A549 (cell line): ENCODE data around the gene PCDH11X.
"Not testable (repeated sequence)": the region's sequence is repeated elsewhere in the genome, so short reads cannot be mapped to it uniquely, and the experiment has no call there.

Source experiments
- BHLHE40 ChIP-seq: IDR thresholded peaks from 2 replicates; pipeline ENCODE4 v1.6.1; 2012; ENCODE audit warnings: low read depth, low read length, inconsistent platforms
- CHD4 ChIP-seq: fragments of 200-600 bp; sonication (generic); IDR thresholded peaks from 2 replicates; pipeline ENCODE4 v1.6.1; 2016; ENCODE audit warnings: antibody characterized with exemption, mild to moderate bottlenecking, borderline replicate concordance
- ELK1 ChIP-seq: fragments of 150-350 bp; IDR thresholded peaks from 2 replicates; pipeline ENCODE4 v1.6.1; 2014; ENCODE audit warnings: low read depth, mild to moderate bottlenecking, low read length
- EP300 ChIP-seq, 2 experiments: fragments of >200 bp; sonication (Bioruptor Twin); formaldehyde crosslinking; IDR thresholded peaks; 2 replicates in 1 of 2; 3 replicates in 1 of 2; pipeline ENCODE4 v1.6.1; 2016 to 2017
- FOSL2 ChIP-seq, 2 experiments: fragments of 450-650 bp in 1 of 2; fragments of >200 bp in 1 of 2; sonication (Bioruptor Twin) in 1 of 2; formaldehyde crosslinking; IDR thresholded peaks; 2 replicates each; pipeline versions ENCODE4 v1.5.0 to v1.6.1; 2016 to 2020; ENCODE audit warnings: mild to moderate bottlenecking in 1 of 2, moderate library complexity in 1 of 2
- KDM5A ChIP-seq: fragments of 200-600 bp; sonication (generic); IDR thresholded peaks from 2 replicates; pipeline ENCODE4 v1.6.1; 2016; ENCODE audit warnings: antibody characterized with exemption, mild to moderate bottlenecking
- MAX ChIP-seq: IDR thresholded peaks from 2 replicates; pipeline ENCODE4 v1.6.1; 2012
- NR3C1 ChIP-seq: fragments of >200 bp; sonication (Bioruptor Twin); formaldehyde crosslinking; IDR thresholded peaks from 3 replicates; pipeline ENCODE4 v1.6.1; 2017
- POLR2A ChIP-seq: IDR thresholded peaks from 2 replicates; pipeline ENCODE4 v1.6.1; 2012; ENCODE audit warnings: mild to moderate bottlenecking, low read length
- RCOR1 ChIP-seq: fragments of 150-350 bp; IDR thresholded peaks from 2 replicates; pipeline ENCODE4 v1.6.1; 2014; ENCODE audit warnings: antibody characterized with exemption, low read length, low read depth
- TF ChIP-seq, protein P1 (sequence below): fragments of >200 bp; sonication (Bioruptor Twin); formaldehyde crosslinking; IDR thresholded peaks from 3 replicates; pipeline ENCODE4 v1.5.1; 2016
- TF ChIP-seq, protein P2 (sequence below): IDR thresholded peaks from 2 replicates; pipeline ENCODE4 v1.6.1; 2012; ENCODE audit warnings: low read depth, borderline replicate concordance
- TF ChIP-seq, protein P3 (sequence below): fragments of 450-650 bp; IDR thresholded peaks from 2 replicates; pipeline ENCODE4 v1.6.1; 2014; ENCODE audit warnings: antibody characterized with exemption
- TF ChIP-seq, protein P4 (sequence below): fragments of 200-600 bp; sonication (generic); IDR thresholded peaks from 2 replicates; pipeline ENCODE4 v1.6.1; 2016; ENCODE audit warnings: antibody characterized with exemption, mild to moderate bottlenecking, moderate library complexity

- not testable (repeated sequence) for TF ChIP-seq MAX; BHLHE40; FOSL2 (IDR thresholded peaks at IDR 0.05); FOSL2 (CRISPR knock-in tag; IDR thresholded peaks at IDR 0.05); POLR2A; CHD4; NR3C1; RCOR1; KDM5A; ELK1; EP300 (IDR thresholded peaks at IDR 0.05)
- TF ChIP-seq, protein P1, sequence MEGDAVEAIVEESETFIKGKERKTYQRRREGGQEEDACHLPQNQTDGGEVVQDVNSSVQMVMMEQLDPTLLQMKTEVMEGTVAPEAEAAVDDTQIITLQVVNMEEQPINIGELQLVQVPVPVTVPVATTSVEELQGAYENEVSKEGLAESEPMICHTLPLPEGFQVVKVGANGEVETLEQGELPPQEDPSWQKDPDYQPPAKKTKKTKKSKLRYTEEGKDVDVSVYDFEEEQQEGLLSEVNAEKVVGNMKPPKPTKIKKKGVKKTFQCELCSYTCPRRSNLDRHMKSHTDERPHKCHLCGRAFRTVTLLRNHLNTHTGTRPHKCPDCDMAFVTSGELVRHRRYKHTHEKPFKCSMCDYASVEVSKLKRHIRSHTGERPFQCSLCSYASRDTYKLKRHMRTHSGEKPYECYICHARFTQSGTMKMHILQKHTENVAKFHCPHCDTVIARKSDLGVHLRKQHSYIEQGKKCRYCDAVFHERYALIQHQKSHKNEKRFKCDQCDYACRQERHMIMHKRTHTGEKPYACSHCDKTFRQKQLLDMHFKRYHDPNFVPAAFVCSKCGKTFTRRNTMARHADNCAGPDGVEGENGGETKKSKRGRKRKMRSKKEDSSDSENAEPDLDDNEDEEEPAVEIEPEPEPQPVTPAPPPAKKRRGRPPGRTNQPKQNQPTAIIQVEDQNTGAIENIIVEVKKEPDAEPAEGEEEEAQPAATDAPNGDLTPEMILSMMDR = not testable (repeated sequence)
- TF ChIP-seq, protein P2, sequence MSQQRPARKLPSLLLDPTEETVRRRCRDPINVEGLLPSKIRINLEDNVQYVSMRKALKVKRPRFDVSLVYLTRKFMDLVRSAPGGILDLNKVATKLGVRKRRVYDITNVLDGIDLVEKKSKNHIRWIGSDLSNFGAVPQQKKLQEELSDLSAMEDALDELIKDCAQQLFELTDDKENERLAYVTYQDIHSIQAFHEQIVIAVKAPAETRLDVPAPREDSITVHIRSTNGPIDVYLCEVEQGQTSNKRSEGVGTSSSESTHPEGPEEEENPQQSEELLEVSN = not testable (repeated sequence)
- TF ChIP-seq, protein P3, sequence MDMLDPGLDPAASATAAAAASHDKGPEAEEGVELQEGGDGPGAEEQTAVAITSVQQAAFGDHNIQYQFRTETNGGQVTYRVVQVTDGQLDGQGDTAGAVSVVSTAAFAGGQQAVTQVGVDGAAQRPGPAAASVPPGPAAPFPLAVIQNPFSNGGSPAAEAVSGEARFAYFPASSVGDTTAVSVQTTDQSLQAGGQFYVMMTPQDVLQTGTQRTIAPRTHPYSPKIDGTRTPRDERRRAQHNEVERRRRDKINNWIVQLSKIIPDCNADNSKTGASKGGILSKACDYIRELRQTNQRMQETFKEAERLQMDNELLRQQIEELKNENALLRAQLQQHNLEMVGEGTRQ = not testable (repeated sequence)
- TF ChIP-seq, protein P4, sequence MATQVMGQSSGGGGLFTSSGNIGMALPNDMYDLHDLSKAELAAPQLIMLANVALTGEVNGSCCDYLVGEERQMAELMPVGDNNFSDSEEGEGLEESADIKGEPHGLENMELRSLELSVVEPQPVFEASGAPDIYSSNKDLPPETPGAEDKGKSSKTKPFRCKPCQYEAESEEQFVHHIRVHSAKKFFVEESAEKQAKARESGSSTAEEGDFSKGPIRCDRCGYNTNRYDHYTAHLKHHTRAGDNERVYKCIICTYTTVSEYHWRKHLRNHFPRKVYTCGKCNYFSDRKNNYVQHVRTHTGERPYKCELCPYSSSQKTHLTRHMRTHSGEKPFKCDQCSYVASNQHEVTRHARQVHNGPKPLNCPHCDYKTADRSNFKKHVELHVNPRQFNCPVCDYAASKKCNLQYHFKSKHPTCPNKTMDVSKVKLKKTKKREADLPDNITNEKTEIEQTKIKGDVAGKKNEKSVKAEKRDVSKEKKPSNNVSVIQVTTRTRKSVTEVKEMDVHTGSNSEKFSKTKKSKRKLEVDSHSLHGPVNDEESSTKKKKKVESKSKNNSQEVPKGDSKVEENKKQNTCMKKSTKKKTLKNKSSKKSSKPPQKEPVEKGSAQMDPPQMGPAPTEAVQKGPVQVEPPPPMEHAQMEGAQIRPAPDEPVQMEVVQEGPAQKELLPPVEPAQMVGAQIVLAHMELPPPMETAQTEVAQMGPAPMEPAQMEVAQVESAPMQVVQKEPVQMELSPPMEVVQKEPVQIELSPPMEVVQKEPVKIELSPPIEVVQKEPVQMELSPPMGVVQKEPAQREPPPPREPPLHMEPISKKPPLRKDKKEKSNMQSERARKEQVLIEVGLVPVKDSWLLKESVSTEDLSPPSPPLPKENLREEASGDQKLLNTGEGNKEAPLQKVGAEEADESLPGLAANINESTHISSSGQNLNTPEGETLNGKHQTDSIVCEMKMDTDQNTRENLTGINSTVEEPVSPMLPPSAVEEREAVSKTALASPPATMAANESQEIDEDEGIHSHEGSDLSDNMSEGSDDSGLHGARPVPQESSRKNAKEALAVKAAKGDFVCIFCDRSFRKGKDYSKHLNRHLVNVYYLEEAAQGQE = not testable (repeated sequence)
These were observed 833 bp downstream of the PCDH11X start for GRCh38 chrX:91780008-91780407.
